Cardiac muscle cell (in vitro differentiated cells and primary cell): ENCODE data around the gene RYR2. TPM values are rescaled to one million over a fixed set of nuclear protein-coding genes. Genes with fewer than 3 reads are reported as not detected.

Source experiments
- DNase-seq, 2 donors: peaks; one replicate each; pipeline versions ENCODE4 v3.0.0 to v3.0.0-alpha.2; 2010 to 2017; ENCODE audit warnings: low read depth in 1 of 2, low spot score in 1 of 2
- H3K27ac ChIP-seq: fragments of 200-600 bp; sonication (generic); 2 replicates; pipeline ENCODE4 v1.5.1; 2016
- H3K27me3 ChIP-seq: fragments of 200-600 bp; sonication (generic); 2 replicates; pipeline ENCODE4 v1.6.0; 2016; ENCODE audit warnings: control low read depth
- H3K36me3 ChIP-seq: fragments of 200-600 bp; sonication (generic); 2 replicates; pipeline ENCODE4 v1.5.1; 2016; ENCODE audit warnings: control low read depth
- H3K4me1 ChIP-seq: fragments of 200-600 bp; sonication (generic); 2 replicates; pipeline ENCODE4 v1.8.1; 2017; ENCODE audit warnings: low read depth, mild to moderate bottlenecking, mixed run types
- H3K4me3 ChIP-seq: fragments of 200-600 bp; sonication (generic); 2 replicates; pipeline ENCODE4 v1.5.1; 2016; ENCODE audit warnings: mild to moderate bottlenecking
- H3K9me3 ChIP-seq: fragments of 200-600 bp; sonication (generic); 2 replicates; pipeline ENCODE4 v1.5.1; 2017; ENCODE audit warnings: low read depth, mild to moderate bottlenecking, control low read depth
- CTCF ChIP-seq: IDR thresholded peaks from 2 replicates; pipeline ENCODE4 v1.5.1; 2012; ENCODE audit warnings: low read depth, mild to moderate bottlenecking, low read length
- polyA plus RNA-seq: library from polyadenylated mRNA; unstranded; fragments of >200 nt; fragmentation: Nextera tagmentation; extraction: Ambion mirVana; gene quantifications from 2 replicates; pipeline ENCODE4 v1.2.1, GENCODE V29; 2016
- total RNA-seq: library from RNA; depleted of rRNA; stranded (reverse); fragments of >200 nt; gene quantifications from 2 replicates; pipeline ENCODE4 v1.2.3, GENCODE V29; 2016

RYR2 gene
- total and polyA plus RNA-seq, 2 experiments from 2014 or later = 29.8 to 155 TPM

GRCh38 chr1:237467320-237467719, 425.3 kb downstream of the RYR2 start:
- TF ChIP-seq CTCF = no peak
- Histone ChIP-seq H3K9me3 (no peaks in the 10 kb centered on the region), H3K27ac (peak overlapping the region; percentile 61), H3K4me1 (peaks cover 10% of the 10 kb centered on the region), H3K36me3 (peaks cover 41% of the 10 kb centered on the region), H3K4me3 (no peak overlapping the region), H3K27me3 (no peaks in the 10 kb centered on the region)
- DNase-seq = peak in 1 of 2 donors; percentile 62

- no peaks in the 10 kb centered on the region for H3K27me3 ChIP-seq
- TF ChIP-seq CTCF = no peak
- peak in 1 of 2 donors; percentile 5 for DNase-seq
- H3K9me3 ChIP-seq = no peaks in the 10 kb centered on the region
- peaks cover 52% of the 10 kb centered on the region for H3K36me3 ChIP-seq
- no peak overlapping the region for H3K27ac ChIP-seq
- H3K4me1 ChIP-seq = peaks cover 10% of the 10 kb centered on the region
- no peak overlapping the region for H3K4me3 ChIP-seq
These were observed 428.8 kb downstream of the RYR2 start for GRCh38 chr1:237470712-237471338.

- Histone ChIP-seq H3K9me3 (no peaks in the 10 kb centered on the region), H3K27me3 (no peaks in the 10 kb centered on the region), H3K36me3 (peaks cover 49% of the 10 kb centered on the region), H3K4me3 (no peak overlapping the region), H3K4me1 (peaks cover 10% of the 10 kb centered on the region), H3K27ac (no peak overlapping the region)
- no peak for DNase-seq
- TF ChIP-seq CTCF = no peak
These were observed 429.4 kb downstream of the RYR2 start for GRCh38 chr1:237471377-237471776.

GRCh38 chr1:237471956-237472355, 430.0 kb downstream of the RYR2 start:
- no peak for DNase-seq
- Histone ChIP-seq H3K4me3 (no peak overlapping the region), H3K27ac (no peak overlapping the region), H3K4me1 (peaks cover 7% of the 10 kb centered on the region), H3K36me3 (peaks cover 49% of the 10 kb centered on the region), H3K27me3 (no peaks in the 10 kb centered on the region), H3K9me3 (no peaks in the 10 kb centered on the region)
- TF ChIP-seq CTCF = no peak

- TF ChIP-seq CTCF = no peak
- Histone ChIP-seq H3K27ac (no peak overlapping the region), H3K9me3 (no peaks in the 10 kb centered on the region), H3K4me1 (no peaks in the 10 kb centered on the region), H3K36me3 (peaks cover 51% of the 10 kb centered on the region), H3K4me3 (no peak overlapping the region), H3K27me3 (no peaks in the 10 kb centered on the region)
- no peak for DNase-seq
These were observed 431.9 kb downstream of the RYR2 start for GRCh38 chr1:237473854-237474253.
